ENCODE results near the gene BLTP2.

DNA sequence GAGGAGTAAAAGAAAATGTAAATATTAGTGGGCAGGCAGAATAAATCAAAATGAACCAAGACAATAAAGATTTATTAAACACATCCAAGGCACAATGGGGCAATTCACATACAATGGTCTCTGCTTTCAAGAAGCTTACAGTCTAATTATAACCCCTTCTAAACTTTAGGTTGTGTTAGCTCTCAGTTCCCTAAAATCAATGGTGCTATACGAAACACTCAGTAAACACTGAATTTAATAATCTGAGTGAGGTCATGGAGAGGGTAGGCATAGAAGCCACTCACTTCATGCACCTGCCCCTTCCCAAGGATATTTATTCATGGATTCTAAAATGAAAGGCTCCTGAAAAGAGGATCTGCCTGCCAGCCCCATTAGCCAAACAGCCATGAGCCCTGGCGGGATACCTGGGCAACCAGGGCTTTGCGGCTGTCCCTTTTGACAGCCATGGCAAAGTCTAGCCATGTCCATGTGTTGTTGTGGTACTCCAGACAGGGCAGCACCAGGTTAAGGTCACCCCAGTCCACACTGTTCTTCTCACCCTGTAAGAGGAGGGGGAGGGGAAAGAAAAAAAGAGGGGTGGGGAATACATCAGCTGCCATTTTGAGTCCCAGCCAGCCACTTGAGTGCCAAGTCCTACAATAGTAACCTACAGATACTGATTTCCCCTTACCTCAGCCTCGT, 29.6 kb downstream of the BLTP2 start:
- TF ChIP-seq POLR2AphosphoS5 (IDR thresholded peaks at IDR 0.05; ENCODE audit: low read depth, low read length) (no peak), TAF1 (IDR thresholded peaks at IDR 0.05; ENCODE audit: borderline replicate concordance, insufficient read depth, low read length) (no peak), SIN3A (IDR thresholded peaks at IDR 0.05; ENCODE audit: borderline replicate concordance, insufficient read depth, low read length) (no peak), FOXP2 (optimal IDR thresholded peaks at IDR 0.05; ENCODE audit: borderline replicate concordance, extremely low read depth, extremely low read length, insufficient read depth) (no peak)
- TF ChIP-seq, protein P1, sequence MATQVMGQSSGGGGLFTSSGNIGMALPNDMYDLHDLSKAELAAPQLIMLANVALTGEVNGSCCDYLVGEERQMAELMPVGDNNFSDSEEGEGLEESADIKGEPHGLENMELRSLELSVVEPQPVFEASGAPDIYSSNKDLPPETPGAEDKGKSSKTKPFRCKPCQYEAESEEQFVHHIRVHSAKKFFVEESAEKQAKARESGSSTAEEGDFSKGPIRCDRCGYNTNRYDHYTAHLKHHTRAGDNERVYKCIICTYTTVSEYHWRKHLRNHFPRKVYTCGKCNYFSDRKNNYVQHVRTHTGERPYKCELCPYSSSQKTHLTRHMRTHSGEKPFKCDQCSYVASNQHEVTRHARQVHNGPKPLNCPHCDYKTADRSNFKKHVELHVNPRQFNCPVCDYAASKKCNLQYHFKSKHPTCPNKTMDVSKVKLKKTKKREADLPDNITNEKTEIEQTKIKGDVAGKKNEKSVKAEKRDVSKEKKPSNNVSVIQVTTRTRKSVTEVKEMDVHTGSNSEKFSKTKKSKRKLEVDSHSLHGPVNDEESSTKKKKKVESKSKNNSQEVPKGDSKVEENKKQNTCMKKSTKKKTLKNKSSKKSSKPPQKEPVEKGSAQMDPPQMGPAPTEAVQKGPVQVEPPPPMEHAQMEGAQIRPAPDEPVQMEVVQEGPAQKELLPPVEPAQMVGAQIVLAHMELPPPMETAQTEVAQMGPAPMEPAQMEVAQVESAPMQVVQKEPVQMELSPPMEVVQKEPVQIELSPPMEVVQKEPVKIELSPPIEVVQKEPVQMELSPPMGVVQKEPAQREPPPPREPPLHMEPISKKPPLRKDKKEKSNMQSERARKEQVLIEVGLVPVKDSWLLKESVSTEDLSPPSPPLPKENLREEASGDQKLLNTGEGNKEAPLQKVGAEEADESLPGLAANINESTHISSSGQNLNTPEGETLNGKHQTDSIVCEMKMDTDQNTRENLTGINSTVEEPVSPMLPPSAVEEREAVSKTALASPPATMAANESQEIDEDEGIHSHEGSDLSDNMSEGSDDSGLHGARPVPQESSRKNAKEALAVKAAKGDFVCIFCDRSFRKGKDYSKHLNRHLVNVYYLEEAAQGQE (IDR thresholded peaks at IDR 0.05; ENCODE audit: insufficient read depth in 1 of 2, low read depth in 2 of 2, low read length in 2 of 2): no peak
